Activated CD8-positive, alpha-beta memory T cell treated with anti-CD3 and anti-CD28 coated beads for 48 hours (primary cell): ENCODE results near the gene GSTA1.
"Not testable (repeated sequence)": the region's sequence is repeated elsewhere in the genome, so short reads cannot be mapped to it uniquely, and the experiment has no call there.

Experiments
- DNase-seq, 3 experiments: peaks; one replicate each; pipeline ENCODE4 v3.0.0-alpha.2; 2020; ENCODE audit warnings: low read depth in 2 of 3, low spot score in 2 of 3

GSTA1 gene

DNA sequence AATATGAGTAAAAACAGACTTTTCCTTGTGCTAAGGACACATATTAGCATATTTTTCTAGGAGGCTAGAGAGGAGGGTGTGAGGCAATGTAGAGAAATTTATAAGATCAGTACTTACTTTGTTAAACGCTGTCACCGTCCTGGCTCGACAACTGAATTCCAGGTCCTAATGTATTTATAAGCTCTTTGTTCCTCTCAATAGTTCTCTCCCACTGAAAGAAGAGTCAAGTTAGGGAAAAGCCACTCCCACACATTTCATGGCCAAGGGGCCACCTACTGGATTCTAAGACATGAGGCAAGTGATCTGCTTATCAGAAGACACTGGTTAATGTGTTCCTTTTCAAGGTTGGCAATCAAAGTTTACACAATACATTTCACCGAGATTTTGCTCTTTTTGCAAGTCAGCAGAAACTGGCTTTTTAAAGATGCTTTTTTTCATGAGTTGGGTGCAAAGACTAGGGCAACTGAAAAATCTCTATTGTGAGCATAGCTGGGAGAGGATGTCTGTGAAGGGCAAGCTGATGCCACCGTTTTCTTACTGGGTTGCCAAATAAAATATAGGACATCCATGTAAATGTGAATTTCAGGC is at the start of gene GSTA1:
GSTA1 (minus strand) TSS at position 149 of the 588 bp plus-strand sequence. CDS start 4,549 bp downstream, outside the sequence.
- DNase-seq = not testable (repeated sequence)

DNA sequence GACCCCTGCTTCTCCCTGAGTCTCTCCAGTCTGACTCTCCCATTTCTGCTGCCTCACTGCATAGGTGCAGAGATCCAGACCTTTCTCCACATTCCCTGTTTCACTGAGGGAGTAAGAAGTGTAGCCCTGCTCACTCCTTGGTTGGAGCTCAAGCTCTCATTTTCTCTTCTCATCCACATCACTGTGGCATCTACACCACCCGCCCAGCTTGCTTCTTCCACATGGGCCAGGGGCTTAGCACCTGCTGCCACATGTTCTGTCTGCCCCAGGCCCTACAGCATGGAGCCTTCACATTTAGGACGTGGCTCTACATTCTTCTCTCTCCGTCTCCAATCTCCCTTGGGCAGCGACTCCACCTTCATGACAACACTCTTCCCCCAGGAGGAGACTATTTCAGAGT is 45.5 kb upstream of the GSTA1 start:
- no peak for DNase-seq

DNA sequence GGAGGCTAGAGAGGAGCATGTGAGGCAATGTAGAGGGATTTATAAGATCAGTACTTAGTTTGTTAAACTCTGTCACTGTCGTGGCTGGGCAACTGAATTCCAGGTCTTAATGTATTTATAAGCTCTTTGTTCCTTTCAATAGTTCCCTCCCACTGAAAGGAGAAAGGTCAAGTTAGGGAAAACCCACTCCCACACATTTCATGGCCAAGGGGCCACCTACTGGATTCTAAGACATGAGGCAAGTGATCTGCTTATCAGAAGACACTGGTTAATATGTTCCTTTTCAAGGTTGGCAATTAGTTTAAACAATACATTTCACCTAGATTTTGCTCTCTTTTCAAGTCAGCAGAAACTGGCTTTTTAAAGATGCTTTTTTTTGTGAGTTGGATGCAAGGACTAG is 42.4 kb upstream of the GSTA1 start:
- DNase-seq = no peak

DNA sequence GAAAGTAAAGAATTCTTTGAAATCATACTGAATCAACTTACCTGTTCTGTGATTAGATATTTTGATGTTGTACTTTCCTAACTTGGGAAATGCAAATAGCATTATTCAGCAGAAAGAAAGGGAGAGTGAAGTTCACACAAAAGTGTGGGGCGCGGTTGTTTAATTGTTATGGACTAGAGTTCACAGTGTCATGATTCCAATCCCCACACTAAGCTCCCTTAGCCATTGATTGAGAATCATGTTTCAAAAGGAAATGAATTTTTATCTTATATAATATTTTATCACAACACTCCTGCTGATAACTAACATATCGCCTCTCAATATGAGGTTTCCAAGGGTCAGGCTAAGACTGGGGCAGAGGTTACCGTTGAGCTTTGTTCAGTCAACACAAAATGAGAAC is 40.0 kb upstream of the GSTA1 start:
- DNase-seq = no peak

DNA sequence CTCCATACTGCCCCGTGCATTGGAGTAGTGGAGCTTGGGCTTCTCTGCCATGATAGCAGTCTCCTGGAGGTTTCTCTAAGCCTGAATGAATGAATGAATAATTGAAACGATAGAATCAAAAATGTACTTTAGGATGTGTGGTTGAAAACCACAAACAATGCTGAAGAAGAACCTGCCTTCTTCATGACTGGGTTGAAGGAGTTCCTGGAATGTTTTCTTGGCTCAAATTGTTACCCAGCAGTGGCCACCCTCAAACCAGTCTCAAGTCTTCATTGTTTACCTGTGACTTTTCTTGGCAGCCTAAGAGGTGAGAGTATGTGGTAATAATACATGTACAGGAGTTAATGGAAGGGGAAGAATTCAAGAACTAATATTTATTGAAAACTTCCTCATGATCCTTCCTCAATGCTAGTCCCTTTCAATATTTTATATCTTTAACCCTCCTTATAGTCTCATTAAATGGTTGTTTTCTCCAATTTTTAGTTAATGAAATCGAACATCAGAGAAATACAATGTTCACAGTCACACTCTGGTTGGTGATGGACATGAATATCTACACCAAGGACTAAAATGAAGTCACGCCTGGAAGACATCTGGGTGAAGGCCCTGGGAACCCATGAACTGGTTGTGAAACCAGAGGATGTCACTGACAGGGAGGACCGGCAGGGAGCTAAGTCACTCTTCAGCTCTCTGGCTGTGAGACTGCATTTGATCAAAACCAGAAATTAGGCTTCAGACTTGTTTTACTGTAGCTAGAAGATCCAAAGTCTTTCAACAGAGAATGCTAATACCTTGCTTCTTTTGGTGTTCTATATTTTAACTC is 37.4 kb upstream of the GSTA1 start, which contains the start of gene GSTA5:
GSTA5 (minus strand) TSS at position 51 of the 823 bp plus-strand sequence.
- no peak for DNase-seq

DNA sequence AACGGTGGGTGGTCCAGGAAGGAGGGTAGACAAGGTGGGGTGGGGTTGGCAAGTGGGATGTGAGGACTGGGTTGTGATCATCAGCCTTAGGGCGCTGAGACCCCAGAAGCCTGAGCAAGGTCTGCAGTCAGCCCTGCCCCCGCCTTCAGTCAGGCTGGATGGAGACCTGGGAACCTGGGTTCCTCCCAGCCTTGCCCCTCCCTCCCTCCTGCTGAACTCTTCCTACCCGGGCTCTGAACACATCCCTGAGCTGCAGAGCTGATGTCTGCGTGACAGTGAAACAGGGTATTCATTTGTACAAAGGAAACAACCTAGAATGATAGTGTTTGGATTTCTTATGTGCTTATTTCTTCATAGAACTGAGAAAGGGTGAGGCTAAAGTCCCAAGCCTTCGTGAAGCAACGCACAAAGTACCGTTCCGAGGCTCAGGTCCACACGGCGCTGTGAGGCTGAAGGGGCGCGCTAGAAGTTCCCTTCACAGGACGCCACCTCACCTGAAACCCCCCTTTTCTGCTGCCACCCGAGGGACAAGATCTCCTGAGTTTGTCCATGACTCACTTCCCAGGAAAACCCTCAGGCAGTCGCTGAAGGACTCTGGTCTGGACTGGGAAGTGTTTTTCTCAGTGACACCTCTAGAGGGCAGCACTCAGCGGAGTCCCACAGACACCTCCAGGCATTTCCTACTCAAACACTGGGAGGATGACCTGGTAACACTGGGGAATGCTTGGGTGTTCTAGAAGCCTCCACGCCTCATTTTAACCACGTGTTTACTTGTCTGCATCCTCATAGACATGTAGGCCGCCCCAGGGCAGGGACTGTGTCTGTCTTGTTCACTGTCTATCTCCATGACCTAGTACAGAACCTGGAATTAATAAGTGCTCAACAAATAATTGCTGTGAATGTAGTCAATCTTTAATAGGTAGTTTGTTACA is 35.8 kb upstream of the GSTA1 start:
- DNase-seq = peak in 2 of 3 experiments; percentile 14 to 19

DNA sequence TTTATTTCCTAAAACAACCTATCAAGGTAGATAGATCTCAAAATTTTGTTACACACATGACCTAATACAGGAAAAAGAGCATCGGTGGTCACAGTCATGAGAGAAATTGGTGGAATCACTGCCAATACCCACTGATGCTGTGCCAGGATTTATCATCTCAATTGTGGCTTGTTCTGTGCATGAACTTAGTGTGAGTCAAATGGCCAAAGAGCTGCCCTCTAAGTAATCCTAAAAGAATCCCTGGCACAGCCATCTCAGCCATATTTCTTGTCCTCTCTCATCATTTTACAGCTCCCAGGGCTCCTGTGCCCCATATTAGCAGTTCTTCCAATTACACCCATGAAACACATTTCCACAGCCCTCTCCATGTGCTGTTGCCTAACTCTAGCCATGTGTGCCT is 30.9 kb upstream of the GSTA1 start:
- DNase-seq = no peak

DNA sequence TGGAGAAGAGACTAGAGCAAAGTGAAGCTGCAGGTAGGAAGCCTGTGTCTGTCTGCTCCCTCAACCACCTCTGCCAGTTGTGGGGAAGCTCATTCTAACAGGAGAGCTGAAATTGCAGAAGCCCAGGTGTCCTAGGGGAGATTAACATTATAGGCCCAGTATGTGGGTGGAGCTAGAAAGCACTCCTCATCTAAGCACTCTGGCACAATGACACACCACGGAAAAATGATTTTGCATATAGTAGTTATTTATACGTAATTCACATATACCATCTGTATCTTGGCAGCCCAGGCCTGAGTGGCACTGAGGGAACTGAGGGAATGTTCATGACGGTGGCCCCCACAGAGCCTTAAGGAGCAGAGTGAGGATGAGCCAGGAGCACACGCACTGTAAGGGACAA is 27.3 kb upstream of the GSTA1 start:
- DNase-seq = not testable (repeated sequence)

DNA sequence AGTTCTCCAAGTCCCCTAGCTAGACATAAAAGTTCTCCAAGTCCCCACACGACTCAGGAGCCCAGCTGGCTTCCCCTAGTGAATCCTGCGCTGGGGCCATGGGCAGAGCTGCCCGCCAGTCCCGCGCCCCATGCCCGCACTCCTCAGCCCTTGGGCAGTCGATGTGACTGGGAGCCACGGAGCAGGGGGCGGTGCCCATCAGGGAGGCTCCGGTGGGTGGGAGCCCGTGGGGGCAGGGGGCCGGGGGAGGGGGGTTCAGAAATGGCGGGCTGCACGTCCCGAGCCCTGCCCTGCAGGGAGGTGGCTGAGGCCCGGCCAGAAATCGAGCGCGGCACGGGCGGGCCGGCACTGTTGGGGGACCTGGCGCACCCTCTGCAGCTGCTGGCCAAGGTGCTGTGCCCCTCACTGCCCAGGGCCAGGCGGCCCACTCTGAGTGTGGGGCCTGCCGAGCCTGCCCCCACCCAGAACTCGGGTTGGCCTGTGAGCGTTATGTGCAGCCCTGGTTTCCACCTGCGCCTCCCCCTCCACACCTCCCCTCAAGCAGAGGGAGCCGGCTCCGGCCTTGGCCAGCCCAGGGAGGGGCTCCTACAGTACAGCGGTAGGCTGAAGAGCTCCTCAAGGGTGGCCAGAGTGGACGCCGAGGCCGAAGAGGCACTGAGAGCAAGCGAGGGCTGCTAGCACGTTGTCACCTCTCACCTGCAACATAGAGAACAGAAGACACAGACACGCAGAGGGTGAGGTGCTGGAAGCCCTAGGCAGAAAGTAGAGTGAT is 25.6 kb upstream of the GSTA1 start:
- no peak for DNase-seq

DNA sequence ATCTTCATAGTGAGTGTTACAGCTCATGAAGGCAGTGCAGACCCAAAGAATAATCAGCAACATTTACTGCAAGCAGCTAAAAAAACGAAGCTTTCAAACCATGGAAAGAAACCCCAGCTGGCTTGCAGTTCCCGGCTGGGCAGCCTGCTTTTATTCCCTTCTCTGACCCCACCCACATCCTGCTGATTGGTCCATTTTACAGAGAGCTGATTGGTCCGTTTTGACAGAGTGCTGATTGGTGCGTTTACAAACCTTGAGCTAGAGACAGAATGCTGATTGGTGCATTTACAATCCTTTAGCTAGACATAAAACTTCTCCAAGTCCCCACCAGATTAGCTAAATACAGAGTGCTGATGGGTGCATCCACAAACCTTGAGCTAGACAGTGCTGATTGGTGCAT is 25.0 kb upstream of the GSTA1 start:
- not testable (repeated sequence) for DNase-seq

DNA sequence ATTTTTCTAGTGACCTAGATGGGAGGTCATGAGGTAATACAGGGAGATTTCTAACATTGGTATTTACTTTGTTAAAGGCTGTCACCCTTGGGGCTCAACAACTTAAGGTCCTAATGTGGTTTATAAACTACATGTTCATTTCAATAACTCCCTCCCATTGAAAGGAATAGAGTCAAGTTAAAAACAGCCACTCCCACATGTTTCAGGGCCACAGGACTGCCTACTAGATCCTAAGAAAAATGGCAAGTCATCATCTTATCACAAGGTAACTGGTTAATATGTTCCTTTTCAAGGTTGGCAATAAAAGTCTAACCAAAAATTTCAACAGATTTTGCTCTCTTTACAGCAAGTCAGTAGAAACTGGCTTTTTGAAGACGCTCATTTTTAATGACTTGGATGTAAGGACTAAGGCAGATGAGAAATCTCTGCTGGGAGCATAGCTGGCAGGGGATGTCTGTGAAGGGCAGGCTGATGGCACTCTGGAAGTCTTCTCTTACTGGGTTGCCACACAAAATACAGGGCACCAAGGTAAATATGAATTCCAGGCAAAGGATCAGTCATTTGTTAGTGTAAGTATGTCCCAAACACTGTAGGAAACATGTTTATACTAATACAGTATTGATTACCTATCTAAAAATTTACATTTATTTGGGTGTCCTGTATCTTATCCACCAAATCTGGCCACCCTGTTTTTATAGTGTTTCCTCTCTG is 23.6 kb upstream of the GSTA1 start:
- DNase-seq = not testable (repeated sequence)

DNA sequence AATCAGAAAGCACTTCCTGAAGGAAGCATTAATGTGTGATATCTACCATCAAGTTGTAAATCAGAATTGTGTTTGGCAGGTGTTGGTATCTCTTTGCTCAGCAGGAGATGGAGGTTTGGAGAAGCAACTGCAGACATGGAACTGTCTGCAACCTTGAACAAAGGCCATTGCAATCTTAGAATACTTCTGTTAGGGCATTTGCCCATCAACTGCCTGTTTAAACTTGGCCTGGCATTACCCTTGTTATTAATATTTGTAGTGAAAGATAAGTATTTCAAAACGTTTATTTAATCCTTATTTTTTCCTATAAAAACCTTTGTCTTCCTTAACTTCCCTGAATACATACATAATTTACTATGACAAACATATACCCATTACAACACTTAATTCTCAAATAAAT is 22.9 kb upstream of the GSTA1 start:
- DNase-seq = no peak

DNA sequence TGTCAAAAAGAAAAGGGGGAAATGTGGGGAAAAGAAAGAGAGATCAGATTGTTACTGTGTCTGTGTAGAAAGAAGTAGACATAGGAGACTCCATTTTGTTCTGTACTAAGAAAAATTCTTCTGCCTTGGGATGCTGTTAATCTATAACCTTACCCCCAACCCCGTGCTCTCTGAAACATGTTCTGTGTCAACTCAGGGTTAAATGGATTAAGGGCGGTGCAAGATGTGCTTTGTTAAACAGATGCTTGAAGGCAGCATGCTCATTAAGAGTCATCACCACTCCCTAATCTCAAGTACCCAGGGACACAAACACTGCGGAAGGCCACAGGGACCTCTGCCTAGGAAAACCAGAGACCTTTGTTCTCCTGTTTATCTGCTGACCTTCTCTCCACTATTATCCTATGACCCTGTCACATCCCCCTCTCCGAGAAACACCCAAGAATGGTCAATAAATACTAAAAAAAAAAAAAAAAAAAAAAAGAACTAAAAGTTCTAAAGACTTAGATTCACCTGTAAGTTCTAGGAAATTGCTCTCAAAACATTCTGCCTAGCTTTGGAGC is 22.4 kb upstream of the GSTA1 start:
- DNase-seq = not testable (repeated sequence)

DNA sequence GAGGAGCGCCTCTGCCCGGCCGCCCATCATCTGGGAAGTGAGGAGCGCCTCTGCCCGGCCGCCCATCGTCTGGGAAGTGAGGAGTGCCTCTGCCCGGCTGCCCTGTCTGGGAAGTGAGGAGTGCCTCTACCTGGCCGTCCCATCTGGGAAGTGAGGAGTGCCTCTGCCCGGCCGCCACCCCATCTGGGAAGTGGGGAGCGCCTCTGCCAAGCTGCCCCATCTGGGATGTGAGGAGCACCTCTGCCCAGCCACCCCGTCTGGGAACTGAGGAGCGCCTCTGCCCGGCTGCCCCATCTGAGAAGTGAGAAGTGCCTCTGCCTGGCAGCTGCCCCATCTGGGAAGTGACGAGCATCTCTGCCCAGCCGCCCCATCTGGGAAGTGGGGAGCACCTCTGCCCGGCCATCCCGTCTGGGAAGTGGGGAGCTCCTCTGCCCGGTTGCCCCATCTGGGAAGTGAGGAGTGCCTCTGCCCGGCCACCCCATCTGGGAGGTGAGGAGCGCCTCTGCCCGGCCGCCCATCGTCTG is 21.7 kb upstream of the GSTA1 start:
- not testable (repeated sequence) for DNase-seq

DNA sequence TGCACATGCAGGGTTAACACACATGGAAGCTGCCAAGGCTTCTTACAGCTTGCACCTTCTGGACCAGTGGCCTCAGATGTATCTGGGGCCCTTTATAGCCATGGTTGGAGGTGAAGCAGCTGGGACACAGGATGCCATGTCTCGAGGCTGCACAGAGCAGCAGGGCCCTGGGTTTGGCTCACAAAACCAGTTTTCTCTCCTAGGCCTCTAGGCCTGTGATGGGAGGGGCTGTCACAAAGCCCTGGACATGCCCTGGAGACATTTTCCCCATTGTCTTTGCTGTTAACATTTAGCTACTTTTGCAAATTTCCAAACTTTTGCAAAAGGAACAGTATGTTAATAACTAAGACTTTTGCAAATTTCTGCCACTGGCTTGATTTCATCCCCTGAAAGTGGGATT is 18.2 kb upstream of the GSTA1 start:
- DNase-seq = no peak

DNA sequence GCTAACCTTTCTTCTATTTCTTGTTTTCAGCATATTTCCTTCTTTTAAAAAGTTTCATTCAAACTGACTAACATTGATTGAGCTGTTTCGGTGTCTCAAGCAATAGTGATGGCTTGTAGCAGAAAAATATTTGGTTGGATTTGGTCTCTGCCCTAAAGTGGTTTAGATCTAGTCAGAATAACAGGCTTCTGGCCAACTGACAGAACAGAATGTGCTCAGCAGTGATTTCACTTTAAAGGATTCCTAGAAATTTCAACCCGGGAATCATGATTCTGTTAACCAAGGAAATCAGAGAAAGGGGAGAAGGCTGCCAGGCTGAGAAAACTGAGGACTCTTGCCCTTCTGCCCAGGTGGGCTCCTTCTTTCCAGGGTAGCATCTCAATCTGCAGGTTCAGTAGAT is 16.6 kb upstream of the GSTA1 start:
- DNase-seq = no peak

DNA sequence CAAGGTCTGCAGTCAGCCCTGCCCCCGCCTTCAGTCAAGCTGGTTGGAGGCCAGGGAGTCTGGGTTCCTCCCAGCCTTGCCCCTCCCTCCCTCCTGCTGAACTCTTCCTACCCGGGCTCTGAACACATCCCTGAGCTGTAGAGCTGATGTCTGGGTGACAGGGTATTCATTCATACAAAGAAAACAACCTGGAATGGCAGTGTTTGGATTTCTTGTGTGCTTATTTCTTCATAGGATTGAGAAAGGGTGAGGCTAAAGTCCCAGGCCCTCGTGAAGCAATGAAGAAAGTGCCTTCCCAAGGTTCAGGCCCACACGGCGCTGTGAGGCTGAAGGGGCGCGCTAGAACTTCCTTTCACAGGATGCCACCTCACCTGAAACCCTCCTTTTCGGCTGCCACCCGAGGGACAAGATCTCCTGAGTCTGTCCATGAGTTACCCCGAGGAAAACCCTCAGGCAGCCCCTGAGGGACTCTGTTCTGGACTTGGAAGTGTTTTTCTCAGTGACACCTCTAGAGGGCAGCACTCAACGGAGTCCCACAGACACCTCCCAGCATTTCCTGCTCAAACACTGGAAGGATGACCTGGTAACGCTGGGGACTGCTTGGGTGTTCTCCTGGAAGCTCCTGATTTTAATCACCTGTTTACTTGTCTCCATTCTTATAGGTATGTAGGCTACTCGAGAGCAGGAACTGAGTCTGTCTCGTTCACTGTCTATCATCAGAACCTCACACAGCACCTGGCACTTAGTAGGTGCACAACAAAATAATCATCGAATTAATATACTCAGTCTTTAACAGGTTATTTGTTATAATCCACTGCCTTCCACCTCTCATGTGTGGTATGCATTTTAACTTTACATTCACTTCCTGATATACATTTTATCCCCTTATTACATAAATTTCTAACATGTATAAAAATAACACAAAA is 11.8 kb upstream of the GSTA1 start:
- peak in 2 of 3 experiments; percentile 5 to 7 for DNase-seq

DNA sequence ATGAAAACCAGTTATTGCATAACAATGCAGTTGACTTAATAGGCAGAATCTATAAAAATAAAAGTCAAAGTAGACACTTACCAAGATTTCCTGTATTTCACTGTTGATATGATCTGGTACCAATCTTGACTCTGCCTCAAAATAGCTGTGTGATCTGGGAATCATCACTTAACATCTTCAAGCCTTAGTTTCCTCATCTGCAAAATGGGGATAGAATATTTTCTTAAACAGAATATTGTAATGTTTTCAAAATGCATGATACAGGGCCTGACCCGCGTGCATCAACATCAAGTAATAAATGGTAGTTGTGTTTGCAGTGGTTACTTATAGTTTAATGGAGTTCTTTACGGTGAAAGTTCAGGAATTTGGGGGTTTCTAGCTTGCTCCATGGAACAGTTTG is 10.9 kb upstream of the GSTA1 start:
- DNase-seq = not testable (repeated sequence)
